ENCODE data around the gene SERPINB6.
"Not testable (repeated sequence)": the region's sequence is repeated elsewhere in the genome, so short reads cannot be mapped to it uniquely, and the experiment has no call there.

SERPINB6 gene

GRCh38 chr6:2977799-2978590 is 6.6 kb upstream of the SERPINB6 start:
- no peak for DNase-seq (ENCODE audit: low spot score)

GRCh38 chr6:2977290-2977689 is 5.9 kb upstream of the SERPINB6 start:
- no peak for DNase-seq (ENCODE audit: low spot score)

DNA sequence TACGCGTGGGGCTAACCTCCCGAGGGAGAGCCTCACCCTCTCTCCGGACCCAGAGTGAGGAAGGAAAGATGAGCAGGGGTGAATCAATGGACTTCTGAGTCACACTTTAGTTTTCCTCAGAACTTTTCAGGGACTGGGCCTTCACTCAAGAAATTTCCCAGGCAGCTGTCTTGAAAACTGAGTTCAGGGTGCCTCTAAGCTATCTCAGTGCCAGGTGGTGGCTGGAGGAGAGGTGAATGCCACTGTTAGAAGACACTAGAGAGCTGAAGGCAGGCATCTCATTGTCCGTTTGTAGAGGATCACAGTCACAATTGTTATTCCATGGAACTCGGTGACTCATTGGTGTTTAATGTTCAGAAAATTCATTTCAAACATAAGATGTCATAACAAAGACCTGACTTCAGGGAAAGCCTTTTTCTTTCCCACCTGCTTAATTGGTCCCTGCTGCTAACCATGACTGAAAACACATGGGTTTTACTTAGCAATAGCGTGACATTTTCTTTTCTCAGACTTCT is 5.3 kb upstream of the SERPINB6 start:
- no peak for DNase-seq (ENCODE audit: low spot score)

DNA sequence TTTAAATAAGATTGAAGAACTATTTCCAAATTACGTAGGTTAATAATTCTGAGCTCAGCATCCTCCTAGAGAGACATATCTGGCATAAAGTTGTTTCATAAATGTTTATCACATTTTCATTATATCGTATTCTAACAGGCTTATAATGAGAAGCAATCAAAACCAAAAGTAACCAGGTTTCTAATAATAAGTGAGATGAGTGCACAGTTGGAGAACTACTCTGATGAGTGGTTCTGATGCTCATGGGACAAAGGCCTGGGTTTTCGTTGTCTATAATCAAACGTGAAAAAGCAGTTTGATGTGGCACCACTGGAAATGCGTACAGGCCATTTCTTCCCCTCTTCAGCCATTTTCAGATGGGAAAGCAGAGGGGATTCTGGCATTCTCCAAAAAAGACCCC is 4.7 kb upstream of the SERPINB6 start:
- DNase-seq (ENCODE audit: low spot score), result no peak

- DNase-seq (ENCODE audit: low spot score), result peak; percentile 49
Measured at GRCh38 chr6:2973676-2974075, 2.3 kb upstream of the SERPINB6 start.

GRCh38 chr6:2973180-2973579 is 1.8 kb upstream of the SERPINB6 start:
- DNase-seq (ENCODE audit: low spot score), result not testable (repeated sequence)

DNA sequence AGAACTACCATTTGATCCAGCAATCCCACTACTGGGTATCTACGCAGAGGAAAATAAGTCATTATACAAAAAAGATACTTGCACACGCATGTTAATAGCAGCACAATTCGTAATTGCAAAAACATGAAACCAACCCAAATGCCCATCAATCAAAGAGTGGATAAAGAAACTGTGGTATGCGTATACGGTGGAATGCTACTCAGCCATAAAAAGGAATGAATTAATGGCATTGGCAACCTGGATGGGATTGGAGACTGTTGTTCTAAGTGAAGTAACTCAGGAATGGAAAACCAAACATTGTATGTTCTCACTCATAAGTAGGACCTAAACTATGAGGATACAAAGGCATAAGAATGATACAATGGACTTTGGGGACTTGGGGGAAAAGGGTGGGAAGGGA is 1.3 kb upstream of the SERPINB6 start:
- DNase-seq (ENCODE audit: low spot score), result not testable (repeated sequence)

- DNase-seq (ENCODE audit: low spot score), result not testable (repeated sequence)
Measured at GRCh38 chr6:2972219-2972487, 786 bp upstream of the SERPINB6 start.

DNA sequence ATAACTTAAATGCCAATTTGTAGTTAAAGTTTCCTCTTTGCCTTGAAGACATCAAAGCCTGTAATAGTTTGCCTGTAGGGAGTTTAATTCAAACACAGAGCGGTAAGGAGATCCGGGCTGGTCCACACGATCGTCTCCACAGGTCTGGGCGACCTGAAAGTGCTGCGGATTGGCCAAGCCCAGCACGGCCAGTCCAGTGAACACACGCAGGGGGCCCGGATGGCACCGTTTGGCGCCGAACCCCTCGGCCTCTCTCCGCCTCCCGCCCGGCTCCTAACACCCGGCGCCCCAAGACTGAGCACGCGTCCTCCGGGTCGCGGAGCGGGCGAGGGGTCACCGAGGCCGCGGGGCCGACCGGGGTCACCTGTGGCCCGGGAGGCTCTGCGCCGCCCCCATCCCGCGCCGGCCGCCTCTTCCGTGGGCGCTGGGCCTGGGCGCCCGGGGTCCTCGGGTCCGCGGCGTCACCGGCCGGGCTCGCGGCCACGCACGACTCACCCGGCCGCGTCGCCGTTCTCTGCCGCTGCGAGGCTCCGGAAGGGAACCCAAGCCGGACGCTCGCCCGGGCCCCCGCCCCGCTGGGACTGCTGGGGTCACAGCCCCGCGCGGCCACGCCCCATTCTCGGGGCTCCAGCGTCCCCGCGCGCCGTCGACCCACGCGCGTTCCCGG is 481 bp downstream of the SERPINB6 start:
- peak; percentile 45 for DNase-seq (ENCODE audit: low spot score)

- DNase-seq (ENCODE audit: low spot score), result no peak
Measured at GRCh38 chr6:2970034-2970685, 1.2 kb downstream of the SERPINB6 start.

DNA sequence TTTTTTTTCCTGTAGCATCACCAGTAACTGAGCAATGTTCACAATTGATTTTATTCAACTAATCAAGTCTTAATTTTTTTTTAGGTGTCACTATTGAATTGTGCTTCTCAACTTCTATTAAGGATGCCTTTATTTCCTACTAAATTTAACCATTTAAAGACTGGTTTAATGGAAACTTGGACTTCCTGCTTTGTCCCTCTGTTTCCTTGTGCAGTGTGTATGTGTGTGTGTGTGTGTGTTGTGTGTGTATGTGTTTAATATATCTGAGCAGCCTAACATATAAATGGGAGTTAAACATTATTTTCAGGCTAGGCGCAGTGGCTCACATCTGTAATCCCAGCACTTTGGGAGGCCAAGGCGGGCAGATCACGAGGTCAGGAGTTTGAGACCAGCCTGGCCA is 1.8 kb downstream of the SERPINB6 start:
- DNase-seq (ENCODE audit: low spot score), result no peak

- no peak for DNase-seq (ENCODE audit: low spot score)
Measured at GRCh38 chr6:2968600-2969135, 2.7 kb downstream of the SERPINB6 start.

DNA sequence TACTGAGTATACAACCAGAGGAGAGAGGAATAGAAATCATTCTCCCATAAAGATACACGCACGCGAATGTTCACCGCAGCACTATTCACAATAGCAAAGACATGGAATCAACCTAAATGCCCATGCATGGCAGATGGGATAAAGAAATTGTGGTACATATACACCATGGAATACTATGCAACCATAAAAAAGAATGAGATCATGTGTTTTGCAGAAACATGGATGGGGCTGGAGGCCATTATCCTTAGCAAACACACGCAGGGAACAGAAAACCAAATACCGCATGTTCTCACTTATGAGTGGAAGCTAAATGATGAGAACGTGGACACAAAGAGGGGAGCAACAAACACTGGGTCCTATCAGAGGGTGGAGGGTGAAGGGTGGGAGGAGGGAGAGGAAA is 3.4 kb downstream of the SERPINB6 start:
- DNase-seq (ENCODE audit: low spot score), result no peak

GRCh38 chr6:2966347-2966746 is 5.0 kb downstream of the SERPINB6 start:
- DNase-seq (ENCODE audit: low spot score), result no peak

DNA sequence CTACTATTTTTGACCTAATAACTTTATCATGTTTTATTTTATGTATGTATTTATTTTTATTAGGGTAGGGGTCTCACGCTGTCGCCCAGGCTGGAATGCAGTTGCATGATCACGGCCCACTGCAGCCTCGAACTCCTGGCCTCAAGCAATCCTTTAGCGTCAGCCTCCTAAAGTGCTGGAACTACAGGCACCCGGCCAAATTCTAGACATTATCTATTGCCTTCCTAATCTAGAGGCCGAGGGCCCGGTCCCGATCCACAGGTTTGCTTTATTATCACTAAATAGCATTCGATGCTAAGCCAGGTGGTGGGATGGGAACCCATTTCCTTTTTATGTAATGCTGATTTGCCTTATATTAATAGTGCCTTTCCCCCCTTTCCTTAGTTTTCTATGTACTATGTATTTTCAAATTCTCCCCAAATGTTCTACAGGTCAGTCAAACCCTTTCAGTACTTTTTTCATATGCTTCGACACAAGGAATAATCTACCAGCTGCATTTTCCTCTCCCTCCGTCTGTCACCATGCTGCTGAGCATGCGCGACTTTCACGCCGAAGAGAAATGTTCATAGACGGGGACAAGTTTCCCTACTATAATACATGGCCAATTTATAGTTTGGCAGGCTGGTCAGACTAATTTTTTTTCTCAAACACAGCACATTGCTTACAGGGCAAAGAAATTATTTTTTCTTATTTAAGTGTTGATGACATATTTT is 6.4 kb downstream of the SERPINB6 start:
- DNase-seq (ENCODE audit: low spot score), result no peak

- DNase-seq (ENCODE audit: low spot score), result no peak
Measured at GRCh38 chr6:2963756-2964155, 7.6 kb downstream of the SERPINB6 start.

GRCh38 chr6:2962636-2963035 is 8.7 kb downstream of the SERPINB6 start:
- DNase-seq (ENCODE audit: low spot score), result no peak

GRCh38 chr6:2962004-2962403 is 9.4 kb downstream of the SERPINB6 start:
- DNase-seq (ENCODE audit: low spot score), result no peak

DNA sequence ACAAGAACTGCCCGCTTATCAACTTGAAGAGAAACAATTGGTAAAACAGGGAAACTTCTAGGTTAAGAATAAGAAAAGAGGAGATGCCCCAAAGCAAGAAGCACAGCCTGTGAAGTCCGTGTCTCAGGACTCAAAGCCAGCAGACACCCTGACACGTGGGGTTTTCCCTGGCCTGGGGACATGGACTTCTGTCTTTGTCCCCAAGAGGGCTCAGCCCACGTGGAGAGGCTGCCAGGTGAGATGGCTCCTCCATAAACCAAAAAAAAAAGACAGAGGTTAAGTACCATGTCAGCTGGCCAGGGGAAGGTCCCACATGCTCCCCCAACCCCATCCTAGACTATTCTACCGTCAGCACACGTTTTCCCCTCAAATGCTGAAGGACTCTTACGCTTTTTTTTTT is 9.9 kb downstream of the SERPINB6 start:
- no peak for DNase-seq (ENCODE audit: low spot score)

GRCh38 chr6:2960935-2961334 is 10.4 kb downstream of the SERPINB6 start:
- DNase-seq (ENCODE audit: low spot score), result no peak

DNA sequence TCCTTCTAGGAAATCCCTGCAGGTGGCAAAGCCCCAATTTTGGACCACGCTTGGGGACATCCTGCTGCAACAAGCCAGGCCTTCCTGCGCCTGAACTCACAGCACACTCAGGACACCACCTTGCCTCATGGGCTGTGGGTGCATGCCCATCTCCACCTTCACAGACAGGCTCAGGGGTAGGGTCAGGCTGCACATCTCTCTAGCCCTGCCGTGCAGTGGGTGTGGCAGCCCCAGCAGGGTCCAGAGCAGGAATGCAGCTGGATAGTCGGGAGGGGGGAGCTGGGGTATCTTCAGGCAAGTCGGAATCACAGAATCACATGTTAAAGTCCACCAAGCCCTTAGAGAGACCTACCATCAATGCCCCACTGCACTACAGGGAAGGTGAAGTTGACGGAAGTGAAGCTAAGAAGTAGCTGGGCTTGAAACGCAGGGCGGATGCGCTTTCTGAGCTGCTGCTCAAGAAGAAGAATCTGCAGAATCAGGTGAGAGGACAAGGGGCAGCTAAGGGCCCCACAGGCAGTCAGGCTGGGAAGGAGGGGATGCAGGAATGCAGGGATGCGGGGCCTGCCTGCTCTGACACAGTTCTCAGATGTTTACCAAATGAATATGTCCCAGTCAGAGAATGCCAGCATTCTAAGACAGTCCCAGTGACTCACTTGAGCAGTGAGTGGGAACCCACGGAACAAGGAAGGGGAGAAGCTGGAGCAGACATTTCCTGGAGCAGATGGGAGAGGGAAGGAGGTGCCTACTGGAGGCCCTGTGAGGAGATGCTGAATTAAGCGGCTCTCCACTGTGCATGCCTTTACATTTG is 11.3 kb downstream of the SERPINB6 start:
- no peak for DNase-seq (ENCODE audit: low spot score)
